GM12865 (cell line): ENCODE data around the gene TRPC6.
"Not testable (repeated sequence)": the region's sequence is repeated elsewhere in the genome, so short reads cannot be mapped to it uniquely, and the experiment has no call there.

Experiments
- DNase-seq: peaks from one replicate; pipeline ENCODE4 v3.0.0; 2010; ENCODE audit warnings: low read depth
- H3K4me3 ChIP-seq: 2 replicates; pipeline ENCODE4 v1.5.1; 2011; ENCODE audit warnings: mild to moderate bottlenecking, low read depth, low read length, control low read depth
- TF ChIP-seq, protein P1 (sequence below): IDR thresholded peaks from 2 replicates; pipeline ENCODE4 v1.5.1; 2011; ENCODE audit warnings: low read length, control low read depth, low read depth, inconsistent platforms; ENCODE audit not compliant: insufficient read depth; ENCODE audit errors: missing control alignments

TRPC6 gene

DNA sequence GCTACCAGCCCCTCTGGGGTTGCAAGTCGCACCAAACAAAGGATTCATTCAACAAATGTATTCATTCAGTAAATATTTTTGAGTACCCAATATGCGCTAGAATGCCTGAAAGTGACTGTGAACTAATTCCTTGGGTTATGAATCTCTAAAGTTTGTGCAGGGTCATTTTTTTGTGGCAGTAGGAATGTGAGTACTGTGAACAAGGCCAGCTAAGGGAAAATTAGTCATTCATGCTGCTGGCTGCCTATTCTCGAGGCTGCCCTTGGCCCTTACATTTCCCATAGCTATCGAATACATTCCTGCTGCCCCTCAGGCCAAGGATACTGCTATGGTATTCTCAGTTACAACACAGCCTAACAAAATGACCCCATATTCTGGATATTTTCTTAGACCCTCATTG lies 141.6 kb downstream of the TRPC6 start:
- H3K4me3 ChIP-seq = no peak overlapping the region
- TF ChIP-seq, protein P1, sequence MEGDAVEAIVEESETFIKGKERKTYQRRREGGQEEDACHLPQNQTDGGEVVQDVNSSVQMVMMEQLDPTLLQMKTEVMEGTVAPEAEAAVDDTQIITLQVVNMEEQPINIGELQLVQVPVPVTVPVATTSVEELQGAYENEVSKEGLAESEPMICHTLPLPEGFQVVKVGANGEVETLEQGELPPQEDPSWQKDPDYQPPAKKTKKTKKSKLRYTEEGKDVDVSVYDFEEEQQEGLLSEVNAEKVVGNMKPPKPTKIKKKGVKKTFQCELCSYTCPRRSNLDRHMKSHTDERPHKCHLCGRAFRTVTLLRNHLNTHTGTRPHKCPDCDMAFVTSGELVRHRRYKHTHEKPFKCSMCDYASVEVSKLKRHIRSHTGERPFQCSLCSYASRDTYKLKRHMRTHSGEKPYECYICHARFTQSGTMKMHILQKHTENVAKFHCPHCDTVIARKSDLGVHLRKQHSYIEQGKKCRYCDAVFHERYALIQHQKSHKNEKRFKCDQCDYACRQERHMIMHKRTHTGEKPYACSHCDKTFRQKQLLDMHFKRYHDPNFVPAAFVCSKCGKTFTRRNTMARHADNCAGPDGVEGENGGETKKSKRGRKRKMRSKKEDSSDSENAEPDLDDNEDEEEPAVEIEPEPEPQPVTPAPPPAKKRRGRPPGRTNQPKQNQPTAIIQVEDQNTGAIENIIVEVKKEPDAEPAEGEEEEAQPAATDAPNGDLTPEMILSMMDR = no peak
- DNase-seq = no peak

DNA sequence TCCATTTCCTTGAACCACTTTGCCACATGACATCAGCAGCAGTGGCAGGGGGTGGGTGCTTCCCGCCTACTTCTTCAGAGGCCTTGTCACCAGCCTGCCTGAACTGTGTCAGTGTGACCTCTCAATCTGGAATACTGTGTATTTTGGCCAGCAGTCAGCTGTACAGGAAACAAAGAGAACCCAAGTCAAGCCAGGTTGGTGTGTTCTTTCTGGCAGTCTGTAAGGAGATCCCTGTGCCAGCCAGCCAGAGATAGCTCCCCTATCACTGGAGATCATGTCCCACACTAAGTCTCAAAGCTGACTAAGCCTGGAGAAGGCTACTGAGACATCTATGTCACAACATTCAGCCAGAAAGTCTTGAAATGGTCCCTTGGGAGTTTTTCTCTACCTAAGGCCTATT lies 142.1 kb downstream of the TRPC6 start:
- H3K4me3 ChIP-seq = no peak overlapping the region
- TF ChIP-seq, protein P1 = no peak
- no peak for DNase-seq

DNA sequence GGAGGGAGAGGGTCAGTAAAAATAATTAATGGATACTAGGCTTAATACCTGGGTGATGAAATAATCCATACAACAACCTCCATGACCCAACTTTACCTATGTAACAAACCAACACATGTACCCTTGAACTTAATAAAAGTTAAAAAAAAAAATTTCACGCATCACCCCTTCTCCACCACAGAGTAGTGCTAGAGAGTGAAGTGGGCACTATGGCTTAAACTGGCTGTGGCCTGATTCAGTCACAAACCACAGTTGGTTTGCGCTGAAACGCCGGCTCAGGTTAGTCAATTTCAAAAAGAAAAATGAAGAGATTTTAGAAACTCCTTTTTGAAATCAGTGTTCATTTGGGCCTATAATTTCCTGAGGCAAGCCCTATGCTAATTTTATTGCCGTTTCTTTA lies 144.3 kb downstream of the TRPC6 start:
- TF ChIP-seq, protein P1 = no peak
- no peak overlapping the region for H3K4me3 ChIP-seq
- DNase-seq = no peak

DNA sequence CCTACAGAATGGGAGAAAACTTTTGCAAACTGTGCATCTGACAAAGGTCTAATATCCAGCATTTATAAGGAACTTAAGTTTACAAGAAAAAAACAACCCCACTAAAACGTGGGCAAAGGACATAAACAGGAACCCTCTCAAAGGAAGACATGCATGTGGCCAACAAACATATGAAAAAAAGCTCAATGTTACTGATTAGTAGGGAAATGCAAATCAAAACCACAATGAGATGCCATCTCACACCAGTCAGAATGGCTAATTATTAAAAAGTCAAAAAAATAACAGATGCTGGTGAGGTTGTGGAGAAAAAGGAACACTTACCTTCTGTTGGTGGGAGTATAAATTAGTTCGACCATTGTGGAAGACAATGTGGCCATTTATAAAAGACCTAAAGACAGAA lies 145.1 kb downstream of the TRPC6 start:
- not testable (repeated sequence) for H3K4me3 ChIP-seq, DNase-seq

DNA sequence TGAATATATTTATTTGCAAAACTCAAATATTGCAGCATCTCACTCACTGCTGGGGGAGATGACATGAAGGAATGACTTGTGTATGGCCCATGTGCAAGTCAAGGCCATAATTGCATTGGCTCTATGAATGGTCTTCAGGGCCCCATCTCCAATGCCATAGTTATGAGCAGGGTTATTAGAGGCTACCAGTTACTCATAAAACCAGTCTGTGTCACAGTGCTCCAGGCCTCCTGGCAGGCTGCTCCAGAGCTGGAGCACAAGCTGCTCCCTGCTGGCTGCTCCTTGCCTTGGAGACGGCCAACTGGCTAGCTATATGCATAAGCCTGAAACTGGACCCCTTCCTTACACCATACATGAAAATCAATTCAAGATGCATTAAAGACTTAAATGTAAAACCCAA lies 145.7 kb downstream of the TRPC6 start:
- no peak for DNase-seq
- H3K4me3 ChIP-seq = no peak overlapping the region
- TF ChIP-seq, protein P1 = no peak

DNA sequence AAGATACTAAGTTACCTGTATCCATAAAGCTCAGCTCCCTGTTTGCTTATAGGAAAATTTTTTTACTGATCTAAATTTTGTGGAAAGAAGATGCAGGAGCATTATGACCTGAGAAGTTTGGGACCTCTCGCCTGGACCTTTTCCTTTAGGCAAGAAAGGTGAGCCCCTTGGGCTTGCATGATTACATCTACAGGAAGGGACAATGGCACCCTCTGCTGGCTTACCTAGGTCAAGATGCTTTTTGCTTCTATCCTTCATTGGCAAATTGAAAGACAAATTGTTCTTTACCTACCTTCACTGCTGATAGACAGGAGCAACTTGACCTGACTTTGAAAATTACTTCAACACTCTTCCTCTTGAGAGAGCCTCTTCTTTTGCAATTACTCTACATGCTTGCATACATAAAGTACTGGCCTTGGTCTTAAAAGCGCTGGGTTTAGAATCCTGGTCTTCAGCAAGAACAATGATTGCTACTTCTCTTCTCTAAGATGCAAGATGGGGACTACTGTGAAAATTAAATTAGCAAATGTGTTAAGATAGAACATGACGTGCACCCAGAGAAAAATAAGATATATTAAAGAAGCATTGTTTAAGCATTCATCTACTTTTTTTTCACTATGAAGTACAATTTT lies 147.2 kb downstream of the TRPC6 start:
- TF ChIP-seq, protein P1 = peak; percentile 61
- DNase-seq = peak; percentile 56

DNA sequence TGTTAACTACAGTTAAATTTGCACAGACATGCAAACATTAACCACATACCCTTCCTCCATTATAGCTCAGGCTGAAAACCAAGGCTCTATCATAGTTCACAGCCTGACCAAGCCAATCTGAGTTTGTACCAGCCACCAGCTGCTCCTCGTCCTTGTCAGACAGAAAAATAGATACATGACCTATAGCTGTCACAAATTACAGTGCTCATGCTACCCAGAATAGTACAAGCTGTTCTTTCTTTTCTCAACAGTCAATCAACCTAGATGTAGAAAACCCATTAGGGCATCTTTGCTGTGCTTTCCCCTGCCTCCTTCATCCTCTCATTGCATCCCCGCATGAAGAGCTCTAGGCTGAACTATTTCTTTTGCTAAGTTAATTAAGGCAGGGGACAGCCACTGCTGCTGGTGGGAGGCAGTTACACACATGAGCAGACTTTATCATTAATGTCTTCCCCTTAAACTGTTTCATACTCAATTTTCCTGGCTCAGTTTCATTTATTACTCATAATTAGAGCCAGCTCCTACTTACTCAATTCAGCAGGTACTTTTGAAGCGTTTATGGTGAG lies 148.3 kb downstream of the TRPC6 start:
- H3K4me3 ChIP-seq = no peak overlapping the region
- no peak for DNase-seq
- TF ChIP-seq, protein P1 = no peak

More for the DNA sequence above, 147.2 kb downstream of the TRPC6 start:
- no peak overlapping the region for H3K4me3 ChIP-seq
